UCSD-AML1 (cell line): ENCODE measurements around the gene FBXO42.

Experiments
- DNase-seq: peaks from one replicate; lab custom pipeline; 2025; ENCODE audit not compliant: unreplicated experiment; lab: John Stamatoyannopoulos, UW

Gene FBXO42

GRCh38 chr1:16351994-16352841 lies at the start of gene FBXO42:
FBXO42 (minus strand) TSS chr1:16352480; CDS start chr1:16315418, 37,062 bp downstream.
- DNase-seq: peak; percentile 96

DNA sequence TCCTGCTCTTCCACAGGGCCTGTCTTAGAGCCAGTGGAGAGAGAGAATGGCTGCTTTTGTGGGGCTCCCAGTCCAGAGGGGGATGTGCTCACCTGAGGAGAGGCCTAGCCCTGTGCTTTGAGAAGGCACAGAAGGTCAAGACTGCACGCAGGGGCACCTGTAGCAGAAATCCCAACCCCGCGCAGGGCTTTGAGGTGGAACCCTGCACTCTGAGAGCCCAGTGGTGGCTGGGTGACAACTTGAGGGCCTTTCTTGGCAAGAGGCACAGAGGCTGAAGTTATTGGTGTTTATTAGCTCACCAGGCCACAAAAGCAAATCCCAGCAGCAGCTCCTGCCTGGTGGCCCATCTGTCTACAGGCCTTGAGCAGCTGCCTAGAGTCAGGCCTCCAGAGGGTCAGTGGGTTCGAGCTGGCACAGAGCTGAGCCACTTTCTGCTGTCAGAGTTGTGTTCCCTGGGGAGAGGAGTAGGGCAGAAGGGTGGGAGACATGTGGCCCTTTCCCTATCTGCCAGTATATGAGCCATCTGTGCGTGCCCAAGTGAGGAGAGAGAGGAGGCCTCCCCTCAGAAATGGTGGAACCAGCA lies 46.2 kb upstream of the FBXO42 start:
- DNase-seq: no peak

- no peak for DNase-seq
Measured at GRCh38 chr1:16397120-16397519, 44.8 kb upstream of the FBXO42 start.

DNA sequence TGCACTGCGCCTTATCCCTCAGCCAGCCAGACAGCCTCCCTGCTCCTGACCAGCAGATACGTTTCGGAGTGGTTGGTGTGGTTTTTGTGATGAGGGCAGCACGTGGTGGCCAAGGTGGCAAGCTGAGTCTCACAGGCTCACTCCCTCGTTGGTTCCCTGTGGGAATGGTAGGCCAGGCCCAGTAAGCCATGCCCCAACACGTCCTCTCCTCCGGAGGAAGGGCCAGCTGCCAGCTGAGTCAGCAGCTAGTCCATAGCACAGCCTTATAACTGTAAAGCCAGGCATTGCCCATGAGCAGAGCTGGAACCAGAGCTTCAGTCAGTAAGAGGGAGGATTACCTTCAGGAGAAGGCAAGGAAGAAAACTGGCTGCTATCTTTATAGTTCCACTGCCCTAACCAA lies 44.3 kb upstream of the FBXO42 start:
- no peak for DNase-seq

GRCh38 chr1:16394977-16395376 lies 42.7 kb upstream of the FBXO42 start:
- DNase-seq: no peak

DNA sequence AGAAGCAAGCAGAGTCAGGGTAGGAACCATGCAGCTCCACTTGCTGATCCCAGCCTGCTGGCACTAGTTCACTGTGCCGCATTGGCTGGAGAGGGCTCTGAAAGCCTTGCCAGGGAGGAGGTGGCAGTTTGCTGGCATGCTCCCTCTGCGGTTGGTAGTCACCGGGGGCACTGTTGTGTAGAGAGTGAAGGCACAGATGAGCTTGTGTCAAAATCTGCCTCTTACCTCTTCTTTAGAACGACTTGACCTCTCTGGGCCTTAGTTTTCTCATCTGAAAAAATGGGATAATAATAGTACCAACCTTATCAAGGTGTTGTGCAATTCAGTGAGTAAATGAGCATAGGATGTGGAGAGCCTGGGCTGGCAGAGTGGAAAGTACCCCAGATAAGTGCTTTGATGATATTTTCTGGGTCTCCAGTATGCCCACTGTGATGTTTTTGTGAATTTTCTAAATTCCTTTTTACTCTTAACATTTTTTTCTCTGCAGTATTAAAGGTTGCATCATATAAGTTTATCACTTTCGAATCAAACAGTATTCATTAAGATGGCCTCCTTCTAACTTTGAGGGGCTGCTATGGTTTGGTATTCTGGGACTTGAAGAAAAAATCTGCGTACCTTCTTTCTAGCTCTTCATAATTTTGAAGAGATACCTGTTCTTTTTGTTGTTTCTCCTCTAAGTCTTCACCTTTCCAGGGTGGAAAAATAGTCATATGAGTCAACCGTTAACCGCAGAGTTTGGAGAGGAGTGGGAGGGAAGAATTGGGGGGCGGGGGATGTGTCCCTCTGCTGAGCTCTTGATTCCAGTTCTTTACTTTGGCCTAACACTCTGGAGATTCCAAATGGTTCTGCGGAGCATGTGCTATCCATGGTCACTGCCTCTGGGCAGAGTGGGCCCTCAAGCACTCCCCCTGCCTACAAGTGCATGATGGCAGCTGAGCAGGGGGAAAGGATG lies 41.6 kb upstream of the FBXO42 start:
- no peak for DNase-seq

- DNase-seq: no peak
Measured at GRCh38 chr1:16392740-16393569, 40.7 kb upstream of the FBXO42 start.

DNA sequence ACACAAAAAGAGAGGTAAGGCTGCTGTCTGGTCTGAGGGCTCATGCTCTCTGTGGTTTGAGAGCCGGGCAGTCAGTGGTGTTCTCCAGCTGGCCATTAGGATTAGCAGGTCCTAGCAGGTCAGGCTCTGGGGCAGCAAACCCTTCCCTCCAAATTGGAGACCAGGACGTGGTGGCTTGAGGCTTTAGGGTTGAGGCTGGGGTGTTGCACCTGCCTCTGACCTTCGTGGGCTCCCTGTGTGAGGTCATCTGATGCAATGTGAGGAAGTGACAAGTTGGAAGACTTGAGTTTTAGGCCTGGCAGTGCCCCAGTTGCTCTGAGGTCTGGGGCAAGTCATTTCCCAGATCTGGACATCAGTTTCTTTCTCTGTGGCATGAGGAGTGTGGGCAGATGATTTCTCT lies 39.1 kb upstream of the FBXO42 start:
- DNase-seq: no peak

- DNase-seq: no peak
Measured at GRCh38 chr1:16387201-16388188, 35.2 kb upstream of the FBXO42 start.

GRCh38 chr1:16386454-16387113 lies 34.3 kb upstream of the FBXO42 start:
- no peak for DNase-seq

- no peak for DNase-seq
Measured at GRCh38 chr1:16385659-16386453, 33.6 kb upstream of the FBXO42 start.

GRCh38 chr1:16383888-16384287 lies 31.6 kb upstream of the FBXO42 start:
- no peak for DNase-seq

GRCh38 chr1:16380868-16381267 lies 28.6 kb upstream of the FBXO42 start:
- DNase-seq: no peak

- no peak for DNase-seq
Measured at GRCh38 chr1:16378443-16378842, 26.2 kb upstream of the FBXO42 start.

GRCh38 chr1:16376971-16377370 lies 24.7 kb upstream of the FBXO42 start:
- no peak for DNase-seq

GRCh38 chr1:16375521-16376340 lies 23.5 kb upstream of the FBXO42 start:
- no peak for DNase-seq

DNA sequence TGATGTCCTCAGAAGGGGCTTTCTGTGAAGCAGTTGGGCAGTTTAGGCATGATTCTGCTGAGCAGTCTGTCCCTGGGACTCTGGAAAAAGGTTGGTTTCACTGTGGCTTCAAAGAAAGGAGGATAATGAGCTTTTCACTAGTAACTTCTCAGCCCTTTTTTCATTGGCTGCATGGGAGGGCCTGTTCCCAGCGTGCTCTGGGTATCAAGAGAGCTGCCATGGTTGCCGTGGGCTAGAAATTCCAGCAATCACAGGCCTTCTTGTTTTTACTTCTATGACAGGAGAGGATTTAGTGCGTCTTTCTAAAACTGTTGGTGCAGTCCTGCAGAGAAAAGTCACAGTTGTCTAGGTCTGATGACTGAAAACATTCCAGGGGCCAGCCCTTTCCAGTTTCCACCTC lies 22.0 kb upstream of the FBXO42 start:
- DNase-seq: no peak
